ENCODE results near the gene PYGO2.
"Not testable (repeated sequence)": the region's sequence is repeated elsewhere in the genome, so short reads cannot be mapped to it uniquely, and the experiment has no call there.

The PYGO2 gene

GRCh38 chr1:154908937-154909336, 52.6 kb downstream of the PYGO2 start:
- H3K79me2 ChIP-seq (ENCODE audit: insufficient read depth, low read length) = no peaks in the 10 kb centered on the region
- no peak overlapping the region for H3K27ac ChIP-seq (ENCODE audit: low read depth, low read length)
- no peak for TF ChIP-seq CTCF (IDR thresholded peaks at IDR 0.05; ENCODE audit: insufficient read depth, low read length, poor library complexity, severe bottlenecking)
- no peak for TF ChIP-seq EZH2phosphoT487 (conservative IDR thresholded peaks at IDR 0.05; ENCODE audit: low read length)
- H3K4me2 ChIP-seq (ENCODE audit: low read depth, low read length, poor library complexity, severe bottlenecking) = no peak overlapping the region
- no peaks in the 10 kb centered on the region for H3K9me2 ChIP-seq (replicated peaks; ENCODE audit: insufficient read depth, low read length)
- no peak overlapping the region for H2AFZ ChIP-seq (ENCODE audit: low read depth, low read length, severe bottlenecking)
- no peaks in the 10 kb centered on the region for H3K36me3 ChIP-seq (ENCODE audit: low read length)
- H3K27me3 ChIP-seq (ENCODE audit: low read length) = no peaks in the 10 kb centered on the region
- no peaks in the 10 kb centered on the region; the same call in 1 of the 2 replicates for H3F3A ChIP-seq (ENCODE audit: insufficient read depth)
- H4K20me1 ChIP-seq (ENCODE audit: low read depth, low read length) = no peaks in the 10 kb centered on the region
- H3K9ac ChIP-seq (ENCODE audit: low read length) = no peak overlapping the region
- H3K4me3 ChIP-seq (ENCODE audit: insufficient read depth, low read length, poor library complexity, severe bottlenecking) = no peak overlapping the region
- peaks cover 7% of the 10 kb centered on the region; the same call in 1 of the 2 replicates for H3K9me3 ChIP-seq (ENCODE audit: insufficient read depth, low read length)

GRCh38 chr1:154908129-154908528, 53.5 kb downstream of the PYGO2 start:
- not testable (repeated sequence) for H3K4me2 ChIP-seq (ENCODE audit: low read depth, low read length, poor library complexity, severe bottlenecking); H4K20me1 ChIP-seq (ENCODE audit: low read depth, low read length); H3K9ac ChIP-seq (ENCODE audit: low read length); H3K27me3 ChIP-seq (ENCODE audit: low read length); H3K36me3 ChIP-seq (ENCODE audit: low read length); H3K9me3 ChIP-seq (ENCODE audit: insufficient read depth, low read length); H3K27ac ChIP-seq (ENCODE audit: low read depth, low read length); H3F3A ChIP-seq (ENCODE audit: insufficient read depth); H3K79me2 ChIP-seq (ENCODE audit: insufficient read depth, low read length); H2AFZ ChIP-seq (ENCODE audit: low read depth, low read length, severe bottlenecking); H3K4me3 ChIP-seq (ENCODE audit: insufficient read depth, low read length, poor library complexity, severe bottlenecking); H3K9me2 ChIP-seq (replicated peaks; ENCODE audit: insufficient read depth, low read length)
